ENCODE data around the gene CRISPLD2.
"Not testable (repeated sequence)": the region's sequence is repeated elsewhere in the genome, so short reads cannot be mapped to it uniquely, and the experiment has no call there.

The CRISPLD2 gene

DNA sequence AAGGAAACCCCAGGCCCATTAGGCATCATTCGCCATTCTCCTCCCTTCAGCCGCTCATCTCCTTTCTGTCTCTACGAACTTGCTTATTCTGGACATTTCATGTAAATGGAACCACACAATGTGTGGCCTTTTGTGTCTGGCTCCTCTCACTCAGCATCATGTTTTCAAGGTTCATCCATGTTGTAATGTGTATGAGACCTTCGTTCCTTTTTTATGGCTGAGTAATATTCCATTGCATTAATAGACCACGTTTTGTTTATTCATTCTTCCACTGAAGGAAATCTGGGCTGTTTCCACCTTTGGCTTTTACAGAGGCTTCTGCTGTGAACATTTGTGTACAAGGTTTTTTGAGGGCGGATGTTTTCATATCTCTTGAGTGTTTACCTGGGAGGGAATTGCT, 3.2 kb downstream of the CRISPLD2 start:
- no peak for DNase-seq (ENCODE audit: low read depth)

DNA sequence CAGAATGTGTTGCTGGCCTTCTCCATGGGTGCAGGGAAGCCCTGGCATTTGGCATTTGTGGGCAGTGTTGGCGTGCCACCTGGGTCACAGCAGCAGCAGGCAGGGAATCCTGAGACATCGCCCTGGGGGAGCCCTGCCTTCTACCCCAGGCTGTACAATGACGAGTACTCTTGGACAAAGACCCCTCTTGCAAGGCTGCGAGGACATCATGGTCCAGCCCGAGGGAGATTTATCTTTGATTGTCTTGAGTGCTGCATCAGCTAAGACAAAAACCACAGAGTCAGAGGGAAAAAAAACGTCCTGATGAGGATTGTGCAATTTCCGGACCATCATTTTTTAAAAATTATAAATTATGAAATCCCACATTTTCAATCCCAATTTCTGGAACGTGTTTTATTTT, 3.7 kb downstream of the CRISPLD2 start:
- DNase-seq (ENCODE audit: low read depth) = peak; percentile 72

DNA sequence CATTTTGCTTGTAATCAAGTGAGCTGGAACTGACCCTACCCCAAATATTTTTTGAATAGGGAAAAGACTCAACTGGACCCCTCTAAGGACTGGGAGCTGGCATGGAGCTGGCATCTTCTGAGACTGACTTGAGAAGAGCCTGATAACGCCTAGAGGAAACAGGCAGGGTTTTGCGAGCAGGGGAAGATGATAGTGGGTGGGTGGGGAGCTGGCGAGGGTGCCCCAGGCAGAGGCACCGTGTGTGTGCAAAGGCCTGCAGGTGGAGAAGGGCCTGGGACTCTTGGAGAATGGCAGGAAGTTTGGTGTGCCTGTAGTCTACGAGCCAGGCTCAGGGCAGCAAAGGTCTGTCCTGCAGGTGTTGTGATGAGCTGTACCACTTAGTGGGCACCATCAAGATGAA, 4.1 kb downstream of the CRISPLD2 start:
- no peak for DNase-seq (ENCODE audit: low read depth)

DNA sequence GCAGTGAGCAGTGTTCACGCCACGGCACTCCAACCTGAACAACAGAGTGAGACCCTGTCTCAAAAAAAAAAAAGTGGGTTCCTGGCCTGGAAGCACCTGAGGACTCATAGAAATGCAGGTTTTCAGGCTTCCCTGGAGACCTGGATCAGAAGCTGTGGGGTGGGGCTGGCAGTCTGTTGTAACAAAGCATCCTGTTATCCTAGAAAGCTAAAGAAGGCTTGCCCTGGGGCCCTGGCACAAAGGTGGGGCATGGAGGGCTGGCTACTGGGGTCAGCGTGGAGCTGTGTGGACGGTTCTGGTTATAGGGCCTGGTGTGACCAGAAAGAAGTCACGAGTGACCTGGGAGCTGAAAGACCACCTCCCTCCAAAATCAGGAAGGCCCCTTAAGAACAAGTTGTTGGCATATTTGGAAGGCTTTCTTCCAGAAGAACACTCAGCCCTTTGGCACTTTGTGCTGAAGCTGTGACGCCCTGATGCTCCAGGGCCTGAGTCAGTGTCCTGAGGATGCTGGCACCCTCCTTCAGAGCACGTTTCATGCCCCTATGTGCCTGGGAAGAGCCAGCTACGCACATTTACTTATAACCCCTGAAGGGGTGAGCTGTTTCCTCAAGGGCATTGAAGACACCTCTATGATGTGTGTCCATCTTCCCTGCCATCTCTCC, 6.2 kb downstream of the CRISPLD2 start:
- DNase-seq (ENCODE audit: low read depth) = peak; percentile 84

DNA sequence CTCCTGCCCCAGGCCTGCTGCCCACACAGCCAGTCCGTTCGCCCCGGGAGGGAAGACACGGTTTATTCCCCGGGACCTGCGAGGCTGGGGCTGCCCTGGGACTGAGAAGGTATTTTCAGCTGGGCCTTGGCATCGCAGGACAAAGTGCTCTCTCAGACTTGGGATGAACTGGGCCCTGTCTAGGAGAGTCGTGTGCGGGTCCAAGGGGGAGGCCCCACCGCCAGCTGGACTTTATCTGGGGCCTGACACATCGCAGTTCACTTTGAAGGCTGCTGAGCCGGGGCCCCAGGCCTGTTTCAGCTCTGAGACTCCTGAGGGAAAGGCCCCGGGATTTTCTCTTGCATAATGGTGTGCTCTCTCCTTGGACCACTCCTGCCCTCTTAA, 6.8 kb downstream of the CRISPLD2 start:
- peak; percentile 68 for DNase-seq (ENCODE audit: low read depth)

DNA sequence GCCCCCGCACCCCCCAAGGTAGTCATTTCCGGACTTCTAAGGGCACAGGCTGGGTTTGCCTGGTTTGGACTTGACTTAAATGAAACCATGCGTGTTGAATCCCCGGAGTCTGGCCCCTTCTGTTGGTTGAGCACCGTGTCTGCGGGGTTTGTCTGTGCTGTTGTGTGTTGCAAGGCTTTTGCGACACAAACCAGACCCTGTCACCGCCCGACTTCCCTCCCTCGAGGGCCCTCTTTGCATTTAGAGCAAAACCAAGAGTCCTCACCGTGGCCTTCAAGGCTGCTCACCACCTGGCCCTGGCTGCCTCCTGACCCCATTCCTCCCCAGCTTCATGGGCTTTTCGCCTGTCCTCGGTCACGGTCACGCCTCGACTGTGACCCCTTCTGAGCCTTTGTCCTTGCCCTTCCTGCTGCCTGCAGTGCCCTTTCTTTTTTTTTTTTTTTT, 7.4 kb downstream of the CRISPLD2 start:
- DNase-seq (ENCODE audit: low read depth) = peak; percentile 56

DNA sequence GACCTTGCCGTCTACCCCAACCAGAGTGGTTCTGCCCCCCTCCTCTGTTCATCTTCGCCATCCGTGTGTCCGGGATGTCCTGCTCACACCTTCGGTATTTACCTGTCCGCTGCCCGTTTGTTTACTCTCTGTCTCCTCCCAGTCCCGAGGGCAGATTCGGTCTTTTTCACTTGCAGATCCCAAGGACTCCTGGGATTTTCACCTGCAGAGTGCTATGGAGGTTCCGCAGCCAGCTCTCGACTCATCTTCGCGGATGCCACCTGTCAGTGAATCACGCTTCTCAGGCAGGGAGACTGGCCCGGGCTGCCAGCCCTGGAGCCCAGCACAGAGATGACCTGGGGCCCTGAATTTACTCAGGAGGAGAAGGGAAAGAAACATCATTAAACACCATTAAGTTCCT, 8.1 kb downstream of the CRISPLD2 start:
- no peak for DNase-seq (ENCODE audit: low read depth)

DNA sequence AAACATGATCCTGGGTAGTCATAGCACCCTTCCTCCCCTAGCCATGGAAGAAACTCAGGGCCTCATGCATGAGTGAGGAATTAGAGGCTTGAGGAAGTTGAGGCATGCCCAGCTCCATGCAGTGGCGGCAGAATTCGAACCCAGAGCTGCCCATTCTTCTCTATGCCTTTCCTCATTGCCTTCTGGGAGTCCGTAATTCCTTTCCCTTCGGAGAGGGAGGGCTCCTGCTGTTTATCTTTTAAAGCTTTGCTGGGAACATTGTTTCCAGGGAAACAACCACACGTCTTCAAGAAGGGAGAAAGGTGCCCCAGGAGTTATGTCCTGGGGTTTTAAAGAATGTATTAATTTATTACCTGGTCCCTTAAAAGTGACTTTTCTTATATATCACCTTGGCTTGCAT, 8.5 kb downstream of the CRISPLD2 start:
- peak; percentile 35 for DNase-seq (ENCODE audit: low read depth)

DNA sequence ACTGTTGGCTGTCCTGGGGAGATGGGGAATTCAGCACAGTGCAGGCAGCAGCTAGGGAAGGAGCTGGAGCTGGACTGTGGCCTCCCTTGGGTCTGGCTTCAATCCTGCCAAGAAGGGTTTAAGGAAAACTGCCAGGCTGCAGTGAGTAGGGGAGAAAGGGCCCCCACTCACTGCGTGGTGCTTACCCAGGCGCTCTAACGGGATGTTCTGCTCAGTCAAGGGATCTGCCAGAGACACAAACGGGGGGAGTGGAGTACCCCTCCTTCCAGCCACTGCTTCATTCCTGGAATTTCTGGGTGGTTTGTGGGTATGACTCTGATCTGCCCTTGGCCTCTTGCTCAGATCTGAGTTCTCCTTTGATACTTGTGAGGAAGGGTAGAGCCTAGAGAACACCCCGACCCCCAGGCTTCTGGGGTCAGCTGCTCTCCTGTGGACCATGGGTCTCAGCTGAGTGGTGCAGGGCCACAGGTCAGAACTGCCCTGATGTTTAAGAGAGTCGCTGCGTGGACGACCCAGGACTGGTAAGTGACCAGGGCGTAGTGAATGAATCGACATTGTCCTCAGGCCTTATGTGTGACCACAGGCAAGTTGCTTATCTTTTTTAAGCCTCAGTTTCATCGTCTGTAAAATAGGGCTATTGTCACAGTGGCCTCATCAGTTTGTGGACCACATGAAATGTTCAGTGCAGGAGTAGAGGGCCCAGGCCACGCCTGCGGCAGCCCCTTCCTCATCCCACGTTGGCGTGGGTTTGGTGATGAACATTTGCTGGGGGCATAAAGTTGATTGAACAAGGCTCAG, 9.6 kb downstream of the CRISPLD2 start:
- DNase-seq (ENCODE audit: low read depth) = peak; percentile 97

DNA sequence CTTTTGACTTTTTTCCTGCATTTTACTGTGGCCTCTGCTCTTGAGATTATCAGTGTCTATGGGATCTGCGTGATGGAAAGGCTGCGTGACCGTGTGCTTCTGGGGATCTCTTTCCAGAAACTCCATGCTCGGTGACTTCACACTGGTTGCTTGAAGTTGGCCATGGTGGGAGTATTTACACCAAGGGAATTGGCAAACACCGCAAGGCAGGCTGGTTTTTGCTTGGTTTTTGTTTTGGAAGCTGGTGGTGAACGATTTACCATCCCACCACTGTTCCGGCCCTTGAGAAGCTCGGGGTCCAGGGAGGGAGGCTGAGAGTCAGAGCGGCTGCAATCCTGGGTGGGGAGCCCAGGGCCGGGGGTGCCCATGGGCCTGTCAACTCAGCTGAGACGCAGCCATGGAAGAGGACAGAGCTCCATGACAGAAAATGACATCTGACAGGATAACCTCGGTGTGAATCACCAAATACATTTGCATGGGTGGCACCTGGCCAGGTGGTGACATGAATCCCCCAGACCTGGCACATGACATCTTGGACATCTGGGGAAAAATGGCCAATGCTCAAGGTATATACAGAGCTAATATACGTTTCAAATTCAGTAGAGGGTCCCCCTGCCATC, 11.1 kb downstream of the CRISPLD2 start:
- no peak for DNase-seq (ENCODE audit: low read depth)

DNA sequence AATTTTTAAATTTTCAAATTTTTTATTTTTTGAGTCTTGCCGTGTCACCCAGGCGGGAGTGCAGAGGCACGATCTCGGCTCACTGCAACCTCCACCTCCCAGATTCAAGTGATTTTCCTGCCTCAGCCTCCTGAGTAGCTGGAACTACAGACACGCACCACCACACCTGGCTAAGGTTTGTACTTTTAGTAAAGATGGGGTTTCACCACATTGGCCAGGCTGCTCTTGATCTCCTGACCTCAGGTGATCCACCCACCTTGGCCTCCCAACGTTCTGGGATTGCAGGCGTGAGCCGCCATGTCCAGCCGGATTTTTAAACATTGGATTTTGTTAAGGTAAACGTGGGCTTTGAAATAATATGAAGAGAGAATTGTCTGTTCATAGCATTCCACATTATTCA, 11.9 kb downstream of the CRISPLD2 start:
- not testable (repeated sequence) for DNase-seq (ENCODE audit: low read depth)

DNA sequence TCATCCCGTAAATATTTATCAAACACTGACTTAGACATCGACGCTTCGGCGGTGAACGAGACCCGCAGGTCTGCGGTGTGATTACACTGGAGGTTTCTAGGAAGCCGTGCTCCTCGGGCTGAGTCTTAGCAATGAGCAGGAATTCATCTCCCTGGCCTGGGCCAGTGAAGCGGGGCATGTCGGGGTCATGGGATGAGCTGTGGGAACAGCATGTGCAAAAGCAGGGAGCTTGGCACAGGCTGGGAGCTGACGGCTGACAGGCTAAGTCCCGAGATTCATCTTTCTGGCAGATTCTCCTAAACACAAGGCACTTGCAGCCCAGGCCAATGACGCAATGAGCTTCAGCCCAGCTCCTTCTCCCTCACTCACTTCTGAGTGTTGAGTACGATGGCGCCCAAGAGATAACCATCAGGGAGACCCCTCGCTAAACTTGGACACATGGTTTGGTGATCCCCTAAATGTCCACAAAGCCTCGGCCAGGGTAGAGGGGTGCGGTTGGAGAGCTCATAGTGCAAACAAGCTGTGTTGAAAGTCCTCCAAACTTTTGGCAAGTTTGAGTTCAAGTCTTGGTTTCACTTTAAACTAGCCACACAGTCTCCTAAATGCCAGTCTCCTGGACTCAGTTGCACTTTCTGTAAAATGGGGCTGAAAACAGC, 12.8 kb downstream of the CRISPLD2 start:
- DNase-seq (ENCODE audit: low read depth) = peak; percentile 100

DNA sequence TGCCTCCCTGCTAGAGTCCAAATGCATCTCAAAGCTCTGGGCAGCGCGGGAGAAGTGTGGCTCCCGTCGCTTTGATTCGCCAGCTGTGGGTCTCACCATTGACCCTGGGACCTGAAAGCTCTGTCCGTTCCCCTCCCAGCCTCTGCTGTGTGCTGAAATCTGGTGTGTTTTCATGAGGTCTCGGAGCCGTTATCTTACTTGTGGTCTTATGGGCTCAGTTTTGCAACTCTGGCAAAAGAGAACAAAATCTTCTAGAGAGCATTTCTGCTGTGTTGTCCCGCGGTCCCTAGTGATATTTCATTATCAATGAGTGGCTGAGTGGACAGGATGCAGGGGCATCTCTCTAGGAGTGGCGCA, 13.3 kb downstream of the CRISPLD2 start:
- peak; percentile 17 for DNase-seq (ENCODE audit: low read depth)

DNA sequence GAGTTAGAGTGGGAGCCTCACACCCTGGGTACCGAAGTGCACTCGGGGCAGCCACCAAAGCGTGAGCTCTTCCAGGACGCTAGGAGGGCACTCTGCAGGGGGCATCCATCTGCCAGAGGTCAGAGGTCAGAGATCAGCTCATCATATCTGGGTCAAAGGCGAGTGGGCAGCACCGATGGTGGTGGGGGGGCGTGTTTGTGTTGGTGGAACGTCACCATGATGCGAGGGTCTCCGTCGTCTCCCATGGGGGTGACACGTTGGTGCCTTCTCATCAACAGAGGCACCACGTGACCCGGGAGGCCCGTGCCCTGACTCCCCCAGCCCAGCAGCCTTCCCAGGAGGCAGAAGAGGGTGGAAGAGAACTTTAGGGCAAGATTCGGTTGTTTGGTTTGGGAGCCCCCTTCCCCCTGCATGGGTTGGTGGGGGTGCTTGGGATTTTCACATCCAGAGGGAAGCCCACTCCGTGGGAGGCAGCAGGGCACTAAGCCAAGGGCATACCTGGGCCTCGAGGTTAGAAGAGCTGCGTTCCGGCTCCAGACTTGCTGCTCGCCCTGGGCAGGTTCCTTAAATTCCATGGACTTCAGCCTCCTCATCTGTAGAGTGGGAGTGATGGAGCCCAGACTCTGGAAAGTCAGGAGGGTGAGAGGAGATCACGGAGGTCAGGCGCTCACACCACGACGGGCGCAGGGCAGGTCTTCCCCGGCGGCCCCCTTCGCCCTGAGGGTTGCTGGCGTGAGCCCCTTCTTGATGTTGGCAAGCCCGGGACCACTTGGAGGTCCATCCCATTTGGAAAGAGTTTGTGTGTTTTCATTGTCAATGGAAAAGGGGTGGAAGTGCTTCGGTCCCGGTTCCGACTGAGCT, 14.0 kb downstream of the CRISPLD2 start:
- no peak for DNase-seq (ENCODE audit: low read depth)

DNA sequence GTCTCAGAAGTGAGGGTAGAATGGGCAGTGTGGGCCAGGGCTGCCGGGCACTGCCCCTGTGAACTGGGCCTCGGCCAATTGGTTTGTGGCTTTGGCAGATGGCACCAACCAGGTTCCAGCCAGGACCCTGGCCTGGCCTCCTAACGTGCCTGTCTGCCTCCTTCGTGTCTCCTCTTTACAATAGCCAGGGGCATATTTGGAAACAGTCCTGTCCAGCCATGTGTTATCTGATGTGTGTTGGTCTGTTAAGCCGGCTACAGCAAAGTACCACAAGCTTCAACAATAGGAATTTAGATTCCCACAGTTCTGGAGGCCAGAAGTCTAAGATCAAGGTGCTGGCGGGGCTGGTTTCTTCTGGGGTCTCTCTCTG, 14.6 kb downstream of the CRISPLD2 start:
- DNase-seq (ENCODE audit: low read depth) = peak; percentile 92

DNA sequence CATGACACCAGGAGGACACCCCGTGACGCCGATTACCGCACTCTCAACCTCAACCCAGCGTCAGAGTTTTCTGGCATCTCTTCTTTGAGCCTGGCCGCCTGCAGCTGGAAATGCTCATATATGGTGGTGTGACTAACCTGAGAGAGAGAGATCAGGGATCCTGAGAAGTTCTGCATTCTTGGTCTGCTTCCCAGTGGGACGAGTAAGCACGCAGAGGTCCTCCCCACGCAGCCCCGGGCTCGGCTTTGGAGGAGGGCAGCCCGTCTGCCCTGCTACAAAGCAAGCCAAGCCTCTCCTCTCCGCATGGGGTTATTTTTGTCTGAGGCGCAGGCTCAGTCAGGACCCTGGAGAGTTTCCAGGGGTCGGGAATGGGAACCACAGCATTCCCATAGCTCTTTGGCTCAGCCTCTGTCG, 16.5 kb downstream of the CRISPLD2 start:
- DNase-seq (ENCODE audit: low read depth) = peak; percentile 100

DNA sequence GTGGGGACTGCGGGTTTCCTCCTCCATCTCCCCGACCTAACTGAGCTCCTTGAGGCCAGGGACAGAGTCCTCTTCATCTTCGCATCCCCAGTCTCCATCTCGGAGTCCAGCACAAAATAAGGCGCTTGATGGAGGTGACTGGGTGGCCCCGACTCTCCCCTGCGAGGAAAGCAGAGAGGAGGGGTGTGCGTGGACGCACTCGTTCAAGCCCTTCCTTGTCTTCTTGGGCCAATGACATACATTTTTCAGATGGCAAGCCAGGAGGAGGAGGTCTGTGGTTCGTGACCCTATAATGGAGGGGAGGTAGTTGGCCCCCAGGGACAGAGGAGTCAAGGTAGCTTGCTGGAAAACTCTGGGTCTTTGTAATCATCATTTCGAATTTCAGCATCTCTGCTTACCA, 17.2 kb downstream of the CRISPLD2 start:
- DNase-seq (ENCODE audit: low read depth) = no peak

DNA sequence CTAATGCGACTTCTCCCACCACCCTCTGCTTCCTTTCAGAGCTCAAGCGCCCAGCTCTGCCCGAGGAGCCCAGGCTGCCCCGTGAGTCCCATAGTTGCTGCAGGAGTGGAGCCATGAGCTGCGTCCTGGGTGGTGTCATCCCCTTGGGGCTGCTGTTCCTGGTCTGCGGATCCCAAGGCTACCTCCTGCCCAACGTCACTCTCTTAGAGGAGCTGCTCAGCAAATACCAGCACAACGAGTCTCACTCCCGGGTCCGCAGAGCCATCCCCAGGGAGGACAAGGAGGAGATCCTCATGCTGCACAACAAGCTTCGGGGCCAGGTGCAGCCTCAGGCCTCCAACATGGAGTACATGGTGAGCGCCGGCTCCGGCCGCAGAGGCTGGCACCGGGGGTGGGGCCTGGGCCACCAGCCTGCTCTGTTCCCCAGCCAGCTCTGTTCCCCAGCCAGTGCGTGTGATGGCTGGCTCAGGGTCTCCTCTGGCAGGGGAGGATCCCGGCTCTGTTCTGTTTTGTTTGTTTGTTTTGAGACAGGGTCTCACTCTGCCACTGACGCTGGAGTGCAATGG, 18.7 kb downstream of the CRISPLD2 start:
- DNase-seq (ENCODE audit: low read depth) = peak; percentile 62

DNA sequence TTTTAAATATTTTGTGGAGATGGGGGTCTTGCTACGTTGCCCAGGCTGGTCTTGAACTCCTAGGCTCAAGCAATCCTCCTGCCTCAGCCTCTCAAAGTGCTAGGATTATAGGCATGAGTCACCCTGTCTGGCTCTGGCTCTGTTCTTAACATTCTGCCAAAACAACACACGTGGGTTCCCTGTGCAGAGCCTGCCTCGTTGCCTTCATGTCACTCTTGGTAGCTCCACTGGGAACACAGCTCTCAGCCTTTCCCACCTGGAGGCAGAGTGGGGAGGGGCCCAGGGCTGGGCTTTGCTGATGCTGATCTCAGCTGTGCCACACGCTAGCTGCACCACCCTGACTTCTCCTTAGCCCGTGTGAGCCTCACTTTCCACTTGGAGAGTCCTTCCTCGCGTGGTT, 19.3 kb downstream of the CRISPLD2 start:
- peak; percentile 84 for DNase-seq (ENCODE audit: low read depth)

DNA sequence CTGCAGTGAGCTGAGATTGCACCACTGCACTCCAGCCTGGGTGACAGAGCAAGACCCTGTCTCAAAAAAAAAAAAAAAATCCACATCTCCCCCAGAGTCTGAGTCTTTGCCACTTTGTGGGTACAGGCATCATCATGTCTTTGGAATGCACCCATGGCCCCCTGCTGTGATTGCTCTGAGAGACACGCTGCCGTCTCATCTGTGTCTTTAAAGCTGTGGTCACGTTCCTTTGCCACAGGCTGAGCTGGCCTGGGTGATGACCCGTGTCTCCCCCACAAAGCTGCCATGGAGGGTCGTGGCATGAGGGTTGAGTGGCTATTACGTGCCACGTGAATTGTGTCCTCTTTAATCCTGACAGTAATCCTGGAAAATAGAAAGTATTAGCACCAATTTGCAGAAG, 20.2 kb downstream of the CRISPLD2 start:
- peak; percentile 97 for DNase-seq (ENCODE audit: low read depth)
